ENCODE data around the gene KRTAP12-3.
A peak's percentile ranks its signal among the peaks of the same experiment; 100 is the strongest.
"Not testable (repeated sequence)": the region's sequence is repeated elsewhere in the genome, so short reads cannot be mapped to it uniquely, and the experiment has no call there.

The KRTAP12-3 gene

GRCh38 chr21:44691686-44692085 is 34.0 kb downstream of the KRTAP12-3 start:
- DNase-seq (ENCODE audit: low read depth, low spot score) = no peak
- Histone ChIP-seq H3K27ac (peak overlapping the region; percentile 38), H3K9ac (ENCODE audit: insufficient read length) (no peak overlapping the region), H3K9me3 (ENCODE audit: low read depth, low read length) (peaks cover 10% of the 10 kb centered on the region; the same call in 1 of the 2 replicates), H3K4me3 (no peak overlapping the region), H3K36me3 (ENCODE audit: insufficient read depth, low read length) (peaks cover 32% of the 10 kb centered on the region)
- no peak for TF ChIP-seq POLR2AphosphoS5 (IDR thresholded peaks at IDR 0.05; ENCODE audit: borderline replicate concordance, low read depth, low read length)
- TF ChIP-seq FOXP2 (optimal IDR thresholded peaks at IDR 0.05; ENCODE audit: control extremely low read depth, extremely low read length, insufficient read depth) = no peak
- no peak for TF ChIP-seq EZH2 (IDR thresholded peaks at IDR 0.05)

GRCh38 chr21:44692798-44693512 is 35.2 kb downstream of the KRTAP12-3 start:
- Histone ChIP-seq H3K9me3 (ENCODE audit: low read depth, low read length) (peaks cover 10% of the 10 kb centered on the region; the same call in 1 of the 2 replicates), H3K27ac (no peak overlapping the region), H3K36me3 (ENCODE audit: insufficient read depth, low read length) (peaks cover 26% of the 10 kb centered on the region), H3K9ac (ENCODE audit: insufficient read length) (no peak overlapping the region), H3K4me3 (no peak overlapping the region)
- no peak for DNase-seq (ENCODE audit: low read depth, low spot score)
- TF ChIP-seq EZH2 (IDR thresholded peaks at IDR 0.05) = no peak
- no peak for TF ChIP-seq FOXP2 (optimal IDR thresholded peaks at IDR 0.05; ENCODE audit: control extremely low read depth, extremely low read length, insufficient read depth)
- TF ChIP-seq POLR2AphosphoS5 (IDR thresholded peaks at IDR 0.05; ENCODE audit: borderline replicate concordance, low read depth, low read length) = no peak

GRCh38 chr21:44694776-44695175 is 37.0 kb downstream of the KRTAP12-3 start:
- H3K4me3 ChIP-seq = no peak overlapping the region
- no peak for DNase-seq (ENCODE audit: low read depth, low spot score)
- TF ChIP-seq EZH2 (IDR thresholded peaks at IDR 0.05) (no peak), FOXP2 (optimal IDR thresholded peaks at IDR 0.05; ENCODE audit: control extremely low read depth, extremely low read length, insufficient read depth) (no peak), POLR2AphosphoS5 (IDR thresholded peaks at IDR 0.05; ENCODE audit: borderline replicate concordance, low read depth, low read length) (no peak)

GRCh38 chr21:44695184-44695583 is 37.5 kb downstream of the KRTAP12-3 start:
- H3K36me3 ChIP-seq (ENCODE audit: insufficient read depth, low read length) = peaks cover 26% of the 10 kb centered on the region
- H3K27ac ChIP-seq = no peak overlapping the region
- H3K9ac ChIP-seq (ENCODE audit: insufficient read length) = no peak overlapping the region
- H3K4me3 ChIP-seq = no peak overlapping the region
- TF ChIP-seq EZH2 (IDR thresholded peaks at IDR 0.05) = no peak
- TF ChIP-seq POLR2AphosphoS5 (IDR thresholded peaks at IDR 0.05; ENCODE audit: borderline replicate concordance, low read depth, low read length) = no peak
- TF ChIP-seq FOXP2 (optimal IDR thresholded peaks at IDR 0.05; ENCODE audit: control extremely low read depth, extremely low read length, insufficient read depth) = no peak
- no peak for DNase-seq (ENCODE audit: low read depth, low spot score)
- peaks cover 10% of the 10 kb centered on the region; the same call in 1 of the 2 replicates for H3K9me3 ChIP-seq (ENCODE audit: low read depth, low read length)

More at GRCh38 chr21:44694776-44695175, 37.0 kb downstream of the KRTAP12-3 start:
- H3K9me3 ChIP-seq (ENCODE audit: low read depth, low read length) = peaks cover 10% of the 10 kb centered on the region; the same call in 1 of the 2 replicates
- H3K36me3 ChIP-seq (ENCODE audit: insufficient read depth, low read length) = peaks cover 26% of the 10 kb centered on the region
- no peak overlapping the region for H3K27ac ChIP-seq
- no peak overlapping the region for H3K9ac ChIP-seq (ENCODE audit: insufficient read length)

GRCh38 chr21:44695641-44696040 is 37.9 kb downstream of the KRTAP12-3 start:
- H3K4me3 ChIP-seq = no peak overlapping the region
- H3K9ac ChIP-seq (ENCODE audit: insufficient read length) = no peak overlapping the region
- TF ChIP-seq POLR2AphosphoS5 (IDR thresholded peaks at IDR 0.05; ENCODE audit: borderline replicate concordance, low read depth, low read length) (no peak), EZH2 (IDR thresholded peaks at IDR 0.05) (no peak), FOXP2 (optimal IDR thresholded peaks at IDR 0.05; ENCODE audit: control extremely low read depth, extremely low read length, insufficient read depth) (no peak)
- no peak for DNase-seq (ENCODE audit: low read depth, low spot score)
- H3K36me3 ChIP-seq (ENCODE audit: insufficient read depth, low read length) = peaks cover 26% of the 10 kb centered on the region
- peaks cover 10% of the 10 kb centered on the region; the same call in 1 of the 2 replicates for H3K9me3 ChIP-seq (ENCODE audit: low read depth, low read length)
- no peak overlapping the region for H3K27ac ChIP-seq

- H3K27ac ChIP-seq = no peak overlapping the region
- H3K9ac ChIP-seq (ENCODE audit: insufficient read length) = no peak overlapping the region
- peaks cover 10% of the 10 kb centered on the region; the same call in 1 of the 2 replicates for H3K9me3 ChIP-seq (ENCODE audit: low read depth, low read length)
- no peak overlapping the region for H3K4me3 ChIP-seq
- H3K36me3 ChIP-seq (ENCODE audit: insufficient read depth, low read length) = peaks cover 26% of the 10 kb centered on the region
- no peak for DNase-seq (ENCODE audit: low read depth, low spot score)
- TF ChIP-seq EZH2 (IDR thresholded peaks at IDR 0.05) (no peak), POLR2AphosphoS5 (IDR thresholded peaks at IDR 0.05; ENCODE audit: borderline replicate concordance, low read depth, low read length) (no peak), FOXP2 (optimal IDR thresholded peaks at IDR 0.05; ENCODE audit: control extremely low read depth, extremely low read length, insufficient read depth) (no peak)
These were observed 38.8 kb downstream of the KRTAP12-3 start for GRCh38 chr21:44696572-44696971.

- H3K9me3 ChIP-seq (ENCODE audit: low read depth, low read length); H3K9ac ChIP-seq (ENCODE audit: insufficient read length); H3K27ac ChIP-seq; DNase-seq (ENCODE audit: low read depth, low spot score); H3K4me3 ChIP-seq: not testable (repeated sequence)
- H3K36me3 ChIP-seq (ENCODE audit: insufficient read depth, low read length) = peaks cover 20% of the 10 kb centered on the region
These were observed 39.6 kb downstream of the KRTAP12-3 start, which contains the start of gene KRTAP10-12 for GRCh38 chr21:44697172-44697810. Gene KRTAP10-12, plus strand, starts transcription at chr21:44697172. Its CDS starts 30 bp downstream, at chr21:44697202.

GRCh38 chr21:44697811-44698734 is 40.3 kb downstream of the KRTAP12-3 start:
- Histone ChIP-seq H3K27ac (no peak overlapping the region), H3K4me3 (no peak overlapping the region), H3K9ac (ENCODE audit: insufficient read length) (no peak overlapping the region), H3K36me3 (ENCODE audit: insufficient read depth, low read length) (peaks cover 12% of the 10 kb centered on the region), H3K9me3 (ENCODE audit: low read depth, low read length) (peaks cover 6% of the 10 kb centered on the region; the same call in 1 of the 2 replicates)
- TF ChIP-seq EZH2 (IDR thresholded peaks at IDR 0.05) = no peak
- no peak for TF ChIP-seq FOXP2 (optimal IDR thresholded peaks at IDR 0.05; ENCODE audit: control extremely low read depth, extremely low read length, insufficient read depth)
- no peak for TF ChIP-seq POLR2AphosphoS5 (IDR thresholded peaks at IDR 0.05; ENCODE audit: borderline replicate concordance, low read depth, low read length)
- no peak for DNase-seq (ENCODE audit: low read depth, low spot score)

Data from SK-N-MC (cell line).